ENCODE measurements around the gene UBD.

The UBD gene

DNA sequence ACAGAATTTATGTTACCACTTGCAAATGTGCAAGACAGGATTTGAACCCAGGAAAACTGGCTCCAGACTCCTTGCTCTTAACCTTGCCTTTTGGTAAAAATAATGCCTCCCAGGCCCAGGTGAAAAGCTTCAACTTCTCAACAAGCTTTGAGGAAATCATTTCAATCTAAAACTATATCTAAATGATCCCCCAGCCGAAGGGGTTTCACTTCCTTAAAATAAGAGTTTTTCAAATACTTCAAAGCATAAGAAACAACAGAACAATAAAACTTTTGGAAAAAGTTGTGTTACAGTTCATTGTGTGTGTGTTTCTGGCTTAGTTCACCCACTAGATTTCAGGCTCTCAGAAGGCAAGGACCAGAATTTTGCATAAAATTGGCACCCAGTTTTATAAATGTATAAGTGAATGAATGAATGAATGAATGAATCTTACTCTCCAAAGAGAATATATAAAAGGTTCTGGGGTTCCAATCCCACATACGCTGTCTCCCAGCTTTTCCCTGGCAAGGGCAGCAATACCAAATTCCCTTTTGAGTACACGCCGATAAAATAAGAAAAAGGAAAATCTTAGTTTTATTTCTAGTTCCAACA is 30.8 kb upstream of the UBD start:
- no peaks in the 10 kb centered on the region for H3K9me3 ChIP-seq (ENCODE audit: control insufficient read depth in 1 of 2, low read length in 2 of 2)
- H3K4me3 ChIP-seq (ENCODE audit: low read depth in 1 of 2, low read length in 2 of 2) = no peak overlapping the region
- H3K36me3 ChIP-seq (ENCODE audit: control insufficient read depth in 1 of 2, insufficient read depth in 2 of 2, low read length in 2 of 2) = no peaks in the 10 kb centered on the region
- peaks cover 0 to 3% of the 10 kb centered on the region in 2 donors for H3K4me1 ChIP-seq (ENCODE audit: control insufficient read depth in 1 of 2, insufficient read depth in 2 of 2, low read length in 2 of 2)
- H3K27ac ChIP-seq (ENCODE audit: low read length) = no peak overlapping the region
- no peaks in the 10 kb centered on the region for H3K27me3 ChIP-seq (ENCODE audit: low read depth, low read length)

DNA sequence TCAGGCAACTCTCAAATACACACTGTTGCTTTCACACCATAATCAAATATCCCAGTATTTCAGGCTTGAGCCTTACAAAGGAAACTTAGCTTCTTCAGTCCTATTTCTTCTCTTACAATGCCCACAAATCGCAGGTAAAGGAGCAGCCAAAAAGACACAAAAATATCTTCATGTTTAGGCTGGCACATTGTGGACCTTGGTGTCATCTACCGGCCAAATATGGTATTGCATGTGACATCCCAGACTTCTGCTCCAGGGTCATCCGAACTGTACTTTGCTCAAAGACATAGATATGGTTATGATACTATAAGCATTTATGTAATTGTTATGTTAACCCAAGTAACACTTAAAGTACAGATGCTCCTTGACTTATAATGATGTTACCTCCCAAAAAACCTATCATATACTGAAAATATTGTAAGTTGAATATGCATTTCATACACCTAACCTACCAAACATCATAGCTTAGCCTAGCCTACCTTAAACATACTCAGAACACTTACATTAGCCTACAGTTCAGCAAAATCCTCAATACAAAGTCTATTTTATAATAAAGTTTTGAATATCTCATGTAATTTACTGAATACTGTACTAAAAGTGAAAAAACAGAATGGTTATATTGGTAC is 30.0 kb upstream of the UBD start:
- Histone ChIP-seq H3K4me3 (ENCODE audit: low read depth in 1 of 2, low read length in 2 of 2) (no peak overlapping the region), H3K36me3 (ENCODE audit: control insufficient read depth in 1 of 2, insufficient read depth in 2 of 2, low read length in 2 of 2) (no peaks in the 10 kb centered on the region), H3K27ac (ENCODE audit: low read length) (no peak overlapping the region), H3K4me1 (ENCODE audit: control insufficient read depth in 1 of 2, insufficient read depth in 2 of 2, low read length in 2 of 2) (peaks cover 0 to 3% of the 10 kb centered on the region in 2 donors), H3K9me3 (ENCODE audit: control insufficient read depth in 1 of 2, low read length in 2 of 2) (no peaks in the 10 kb centered on the region), H3K27me3 (ENCODE audit: low read depth, low read length) (no peaks in the 10 kb centered on the region)

DNA sequence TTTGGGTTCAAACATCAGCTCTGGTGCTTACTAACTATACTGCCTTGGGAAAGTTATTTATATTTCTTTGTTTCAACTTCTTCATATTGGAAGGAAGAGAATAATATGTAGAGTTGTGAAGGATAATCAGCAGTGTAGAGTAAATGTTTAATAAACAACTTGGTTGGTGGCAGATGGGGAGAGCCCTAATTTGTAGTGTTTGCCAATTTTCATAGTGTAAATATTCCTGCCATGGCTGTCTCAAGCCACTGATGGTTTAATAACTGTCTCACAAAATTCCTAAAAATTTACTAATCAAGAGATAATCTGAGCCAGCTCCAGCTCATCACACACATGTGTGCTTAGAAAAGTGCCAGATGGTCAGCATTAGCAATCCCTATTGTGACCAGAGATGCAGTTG is 25.3 kb upstream of the UBD start, which contains the start of gene OR2H2:
Gene OR2H2 (plus strand): TSS at position 301 of the 400 bp plus-strand sequence. CDS start 2,824 bp downstream, outside the sequence.
- Histone ChIP-seq H3K27ac (ENCODE audit: low read length) (no peak within 1 kb of the TSS), H3K4me3 (ENCODE audit: low read depth in 1 of 2, low read length in 2 of 2) (no peak within 1 kb of the TSS), H3K9me3 (ENCODE audit: control insufficient read depth in 1 of 2, low read length in 2 of 2) (no peaks in the 10 kb centered on the region), H3K36me3 (ENCODE audit: control insufficient read depth in 1 of 2, insufficient read depth in 2 of 2, low read length in 2 of 2) (no peaks in the 10 kb centered on the region), H3K27me3 (ENCODE audit: low read depth, low read length) (no peaks in the 10 kb centered on the region), H3K4me1 (ENCODE audit: control insufficient read depth in 1 of 2, insufficient read depth in 2 of 2, low read length in 2 of 2) (no peaks in the 10 kb centered on the region)

DNA sequence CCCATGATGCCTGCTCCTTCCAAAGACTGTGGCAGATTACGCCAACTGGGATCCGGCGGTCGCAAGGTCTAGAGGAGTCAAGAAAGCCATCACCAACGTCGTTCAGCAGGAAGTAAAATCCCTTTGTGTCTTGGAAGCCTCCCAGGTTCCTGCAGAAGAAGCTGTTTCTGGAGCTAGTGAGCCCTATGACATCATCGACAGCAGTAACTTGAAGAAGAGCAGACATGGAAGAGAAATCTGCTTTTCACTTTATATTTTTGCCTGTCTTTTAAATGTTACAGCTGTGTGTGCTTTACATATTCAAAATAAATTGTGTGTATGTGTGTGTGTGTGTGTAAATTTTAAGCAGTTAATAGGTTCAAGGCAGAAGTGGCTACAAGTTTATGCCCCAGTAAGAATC is 18.0 kb upstream of the UBD start:
- H3K9me3 ChIP-seq (ENCODE audit: control insufficient read depth in 1 of 2, low read length in 2 of 2) = no peaks in the 10 kb centered on the region
- H3K4me1 ChIP-seq (ENCODE audit: control insufficient read depth in 1 of 2, insufficient read depth in 2 of 2, low read length in 2 of 2) = no peaks in the 10 kb centered on the region
- H3K27ac ChIP-seq (ENCODE audit: low read length) = no peak overlapping the region
- no peak overlapping the region for H3K4me3 ChIP-seq (ENCODE audit: low read depth in 1 of 2, low read length in 2 of 2)
- H3K27me3 ChIP-seq (ENCODE audit: low read depth, low read length) = no peaks in the 10 kb centered on the region
- no peaks in the 10 kb centered on the region for H3K36me3 ChIP-seq (ENCODE audit: control insufficient read depth in 1 of 2, insufficient read depth in 2 of 2, low read length in 2 of 2)

DNA sequence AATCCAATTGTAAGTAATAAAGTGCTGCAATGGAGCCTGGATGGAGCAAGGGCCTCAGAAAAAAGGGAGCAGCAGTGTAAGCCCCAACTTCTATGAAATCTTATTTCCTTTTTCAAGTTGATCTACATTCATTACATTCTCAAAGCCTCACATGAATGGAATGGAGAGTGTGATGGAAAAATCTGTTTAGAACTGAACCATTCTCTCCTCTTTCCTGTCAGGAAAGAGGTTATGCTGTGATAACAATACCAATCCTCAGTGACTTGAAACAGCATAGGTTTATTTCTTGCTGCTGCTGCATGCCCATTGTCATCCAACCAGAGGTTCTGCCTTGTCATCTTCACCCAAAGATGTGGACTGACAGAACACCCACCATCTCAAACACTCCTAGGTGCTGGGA is 16.5 kb upstream of the UBD start:
- no peaks in the 10 kb centered on the region for H3K36me3 ChIP-seq (ENCODE audit: control insufficient read depth in 1 of 2, insufficient read depth in 2 of 2, low read length in 2 of 2)
- no peaks in the 10 kb centered on the region for H3K9me3 ChIP-seq (ENCODE audit: control insufficient read depth in 1 of 2, low read length in 2 of 2)
- no peaks in the 10 kb centered on the region for H3K27me3 ChIP-seq (ENCODE audit: low read depth, low read length)
- no peaks in the 10 kb centered on the region for H3K4me1 ChIP-seq (ENCODE audit: control insufficient read depth in 1 of 2, insufficient read depth in 2 of 2, low read length in 2 of 2)
- H3K4me3 ChIP-seq (ENCODE audit: low read depth in 1 of 2, low read length in 2 of 2) = no peak overlapping the region
- no peak overlapping the region for H3K27ac ChIP-seq (ENCODE audit: low read length)

DNA sequence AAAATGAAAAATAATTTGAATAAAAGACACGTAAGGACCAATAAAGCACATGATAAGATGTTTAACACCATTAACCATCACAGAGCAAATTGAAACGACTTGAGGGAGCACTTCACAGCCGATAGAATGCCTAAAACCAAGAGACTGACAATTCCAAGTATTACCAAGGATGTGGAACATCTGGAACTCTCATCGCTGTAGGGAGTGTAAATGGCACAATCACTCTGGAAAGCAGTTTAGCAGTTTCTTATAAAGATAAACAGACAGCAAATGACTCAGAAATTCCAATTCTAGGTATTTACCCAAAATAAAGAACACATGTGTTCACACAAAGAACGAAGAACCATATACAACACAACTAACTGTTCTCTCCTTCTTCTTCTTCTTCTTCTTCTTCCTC is 8.5 kb upstream of the UBD start:
- H3K4me1 ChIP-seq (ENCODE audit: control insufficient read depth in 1 of 2, insufficient read depth in 2 of 2, low read length in 2 of 2) = no peaks in the 10 kb centered on the region
- H3K27ac ChIP-seq (ENCODE audit: low read length) = no peak overlapping the region
- H3K36me3 ChIP-seq (ENCODE audit: control insufficient read depth in 1 of 2, insufficient read depth in 2 of 2, low read length in 2 of 2) = no peaks in the 10 kb centered on the region
- H3K9me3 ChIP-seq (ENCODE audit: control insufficient read depth in 1 of 2, low read length in 2 of 2) = no peaks in the 10 kb centered on the region
- H3K27me3 ChIP-seq (ENCODE audit: low read depth, low read length) = no peaks in the 10 kb centered on the region
- H3K4me3 ChIP-seq (ENCODE audit: low read depth in 1 of 2, low read length in 2 of 2) = no peak overlapping the region

DNA sequence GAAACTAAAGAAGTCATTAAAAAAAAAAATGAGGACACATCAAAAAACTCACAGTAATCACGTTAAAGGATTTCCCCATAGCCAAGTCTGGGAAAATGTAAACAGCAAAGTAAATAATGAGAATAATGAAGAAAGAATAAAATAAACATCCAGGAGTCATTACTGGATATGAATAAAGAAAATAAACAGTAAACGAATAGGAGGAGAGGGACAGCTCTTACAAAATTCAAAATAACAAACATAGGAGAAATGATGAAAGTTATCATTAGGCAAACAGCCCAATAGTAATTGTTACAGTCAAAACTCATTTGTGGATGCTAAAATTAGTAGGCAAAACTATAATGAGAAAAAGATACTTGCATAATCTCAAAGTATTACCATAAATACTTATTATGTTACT is 8.0 kb upstream of the UBD start:
- H3K27me3 ChIP-seq (ENCODE audit: low read depth, low read length) = no peaks in the 10 kb centered on the region

DNA sequence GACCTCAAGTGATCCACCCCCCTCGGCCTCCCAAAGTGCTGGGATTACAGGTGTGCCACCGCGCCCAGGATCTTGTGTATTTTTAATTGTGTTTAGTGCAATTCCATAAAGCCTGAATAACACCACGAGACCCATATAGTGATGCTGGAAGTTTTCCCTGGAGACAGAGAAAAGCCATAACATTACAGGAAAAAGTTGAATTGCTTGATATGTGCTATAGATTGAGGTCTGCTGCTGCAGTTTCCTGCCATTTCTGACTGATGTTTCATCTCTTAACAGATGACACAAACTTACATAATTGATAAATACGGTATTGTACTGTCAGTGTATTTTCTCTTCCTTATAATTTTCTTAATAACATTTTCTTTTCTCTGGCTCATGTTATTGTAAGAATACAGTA is 7.3 kb upstream of the UBD start:
- Histone ChIP-seq H3K9me3 (ENCODE audit: control insufficient read depth in 1 of 2, low read length in 2 of 2) (no peaks in the 10 kb centered on the region), H3K27ac (ENCODE audit: low read length) (no peak overlapping the region), H3K36me3 (ENCODE audit: control insufficient read depth in 1 of 2, insufficient read depth in 2 of 2, low read length in 2 of 2) (no peaks in the 10 kb centered on the region), H3K27me3 (ENCODE audit: low read depth, low read length) (no peaks in the 10 kb centered on the region), H3K4me3 (ENCODE audit: low read depth in 1 of 2, low read length in 2 of 2) (no peak overlapping the region), H3K4me1 (ENCODE audit: control insufficient read depth in 1 of 2, insufficient read depth in 2 of 2, low read length in 2 of 2) (no peaks in the 10 kb centered on the region)

More for the DNA sequence above, 8.0 kb upstream of the UBD start:
- Histone ChIP-seq H3K9me3 (ENCODE audit: control insufficient read depth in 1 of 2, low read length in 2 of 2) (no peaks in the 10 kb centered on the region), H3K36me3 (ENCODE audit: control insufficient read depth in 1 of 2, insufficient read depth in 2 of 2, low read length in 2 of 2) (no peaks in the 10 kb centered on the region), H3K4me3 (ENCODE audit: low read depth in 1 of 2, low read length in 2 of 2) (no peak overlapping the region), H3K4me1 (ENCODE audit: control insufficient read depth in 1 of 2, insufficient read depth in 2 of 2, low read length in 2 of 2) (no peaks in the 10 kb centered on the region), H3K27ac (ENCODE audit: low read length) (no peak overlapping the region)

DNA sequence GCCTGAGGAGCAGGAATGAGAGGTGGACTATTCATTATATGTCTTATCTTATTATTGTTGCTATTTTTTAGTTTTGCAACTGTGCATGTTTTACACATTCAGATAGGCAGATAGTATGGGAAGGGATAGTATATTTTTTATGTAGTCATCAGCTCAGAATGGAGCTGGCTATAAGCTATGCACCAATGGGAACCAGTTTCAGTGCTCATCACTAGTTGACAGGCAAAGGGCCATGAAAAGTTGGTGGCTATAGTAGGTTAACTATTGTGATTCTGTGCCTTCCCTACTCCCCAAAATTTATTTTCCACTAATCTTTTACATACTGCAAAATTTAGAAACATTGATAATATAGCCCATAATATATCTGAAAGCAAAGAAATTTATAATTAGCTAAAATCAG is 5.3 kb upstream of the UBD start:
- no peaks in the 10 kb centered on the region for H3K27me3 ChIP-seq (ENCODE audit: low read depth, low read length)
- no peaks in the 10 kb centered on the region for H3K36me3 ChIP-seq (ENCODE audit: control insufficient read depth in 1 of 2, insufficient read depth in 2 of 2, low read length in 2 of 2)
- no peaks in the 10 kb centered on the region for H3K9me3 ChIP-seq (ENCODE audit: control insufficient read depth in 1 of 2, low read length in 2 of 2)
- H3K4me3 ChIP-seq (ENCODE audit: low read depth in 1 of 2, low read length in 2 of 2) = no peak overlapping the region
- H3K27ac ChIP-seq (ENCODE audit: low read length) = no peak overlapping the region
- no peaks in the 10 kb centered on the region for H3K4me1 ChIP-seq (ENCODE audit: control insufficient read depth in 1 of 2, insufficient read depth in 2 of 2, low read length in 2 of 2)

DNA sequence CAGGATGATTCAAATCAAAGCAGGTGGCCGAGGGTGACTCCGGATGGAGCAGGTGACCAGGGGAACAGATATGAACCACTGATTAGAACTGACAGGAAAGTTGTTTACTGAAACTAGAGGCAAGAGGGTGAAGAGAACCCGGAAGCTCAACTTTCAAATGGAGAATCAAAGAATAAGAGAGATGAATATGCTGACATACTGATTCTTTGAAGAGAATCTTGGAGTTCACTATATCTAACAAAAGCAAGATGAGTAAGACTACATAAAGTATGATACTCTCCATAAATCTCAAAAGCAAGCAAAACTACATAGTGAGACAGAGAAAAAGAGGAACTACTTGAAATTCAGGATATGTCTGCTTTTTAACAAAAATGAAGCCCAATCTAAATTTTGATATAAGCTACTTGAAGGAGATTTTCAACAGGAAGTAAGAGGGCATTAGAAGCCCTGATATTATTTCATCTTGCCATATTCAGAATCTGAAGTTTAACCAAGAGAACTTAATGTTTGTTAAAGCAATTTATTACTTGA is 4.0 kb upstream of the UBD start:
- no peak overlapping the region for H3K27ac ChIP-seq (ENCODE audit: low read length)
- no peak overlapping the region for H3K4me3 ChIP-seq (ENCODE audit: low read depth in 1 of 2, low read length in 2 of 2)
- H3K9me3 ChIP-seq (ENCODE audit: control insufficient read depth in 1 of 2, low read length in 2 of 2) = no peaks in the 10 kb centered on the region
- no peaks in the 10 kb centered on the region for H3K36me3 ChIP-seq (ENCODE audit: control insufficient read depth in 1 of 2, insufficient read depth in 2 of 2, low read length in 2 of 2)
- H3K4me1 ChIP-seq (ENCODE audit: control insufficient read depth in 1 of 2, insufficient read depth in 2 of 2, low read length in 2 of 2) = no peaks in the 10 kb centered on the region
- no peaks in the 10 kb centered on the region for H3K27me3 ChIP-seq (ENCODE audit: low read depth, low read length)

DNA sequence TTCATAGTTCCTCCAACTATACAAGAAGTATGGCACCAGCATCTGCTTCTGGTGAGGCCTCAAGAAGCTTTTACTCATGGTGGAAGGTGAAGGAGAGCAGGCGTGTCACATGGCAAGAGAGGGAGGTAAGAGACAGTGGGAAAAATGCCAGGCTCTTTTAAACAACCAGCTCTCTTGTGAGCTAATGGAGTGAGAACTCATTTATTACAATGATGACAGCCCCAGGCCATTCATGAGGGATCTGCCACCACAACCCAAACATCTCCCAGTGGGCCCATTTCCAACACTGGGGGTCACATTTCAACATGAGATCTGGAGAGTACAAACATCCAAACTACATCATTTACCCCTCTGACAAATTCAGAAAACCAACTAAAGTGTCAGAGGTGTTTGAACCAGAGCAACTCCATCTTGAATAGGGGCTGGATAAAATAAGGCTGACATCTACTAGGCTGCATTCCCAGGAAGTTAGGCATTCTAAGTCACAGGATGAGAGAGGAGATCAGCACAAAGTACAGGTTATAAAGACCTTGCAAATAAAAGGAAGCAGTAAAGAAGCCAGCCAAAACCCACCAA is 2.2 kb upstream of the UBD start:
- no peaks in the 10 kb centered on the region for H3K4me1 ChIP-seq (ENCODE audit: control insufficient read depth in 1 of 2, insufficient read depth in 2 of 2, low read length in 2 of 2)
- no peaks in the 10 kb centered on the region for H3K27me3 ChIP-seq (ENCODE audit: low read depth, low read length)
- H3K27ac ChIP-seq (ENCODE audit: low read length) = no peak overlapping the region
- no peak overlapping the region for H3K4me3 ChIP-seq (ENCODE audit: low read depth in 1 of 2, low read length in 2 of 2)
- H3K36me3 ChIP-seq (ENCODE audit: control insufficient read depth in 1 of 2, insufficient read depth in 2 of 2, low read length in 2 of 2) = no peaks in the 10 kb centered on the region
- H3K9me3 ChIP-seq (ENCODE audit: control insufficient read depth in 1 of 2, low read length in 2 of 2) = no peaks in the 10 kb centered on the region
